ELF-1 (cell line): ENCODE data around the gene KCNJ14.
"Not testable (repeated sequence)": the region's sequence is repeated elsewhere in the genome, so short reads cannot be mapped to it uniquely, and the experiment has no call there.

Experiments used
- DNase-seq: peaks from one replicate; pipeline ENCODE4 v3.0.0-alpha.2; 2016; ENCODE audit warnings: low read depth, low spot score

The KCNJ14 gene

DNA sequence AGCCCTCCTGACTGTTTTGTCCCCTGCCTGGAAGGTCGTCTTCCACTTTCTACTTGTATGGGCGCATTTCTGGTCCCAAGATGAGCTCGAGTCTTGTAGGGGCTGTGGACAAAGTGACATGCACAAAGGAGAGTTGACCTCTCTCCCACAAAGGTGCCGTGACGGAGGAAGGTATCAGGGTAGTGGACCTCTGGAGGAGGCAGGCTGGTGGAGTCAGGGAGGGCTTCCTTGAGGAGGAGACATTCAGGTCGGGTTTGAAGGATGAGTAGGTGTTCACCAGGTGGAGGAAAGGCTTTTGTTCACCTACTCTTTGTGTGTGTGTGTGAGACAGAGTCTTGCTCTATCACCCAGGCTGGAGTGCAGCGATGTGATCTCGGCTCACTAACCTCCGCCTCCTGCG is 15.5 kb downstream of the KCNJ14 start:
- no peak for DNase-seq

DNA sequence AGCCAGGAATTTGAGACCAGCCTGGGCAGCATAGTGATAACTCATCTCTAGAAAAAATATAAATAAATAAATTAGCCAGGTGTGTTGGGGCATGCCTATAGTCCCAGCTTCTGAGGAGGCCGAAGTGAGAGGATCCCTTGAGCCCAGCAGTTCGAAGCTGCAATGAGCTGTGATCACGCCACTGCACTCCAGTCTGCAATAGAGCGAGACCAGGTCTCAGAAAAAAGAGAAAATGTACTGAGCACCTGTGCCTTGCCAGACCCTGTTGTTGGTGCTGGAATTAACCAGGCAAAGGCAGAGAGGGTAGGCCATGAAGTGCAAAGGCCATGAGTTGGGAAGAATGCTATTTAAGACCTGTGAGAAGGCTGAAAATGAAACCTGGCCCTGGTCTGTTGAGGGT is 16.5 kb downstream of the KCNJ14 start:
- no peak for DNase-seq

DNA sequence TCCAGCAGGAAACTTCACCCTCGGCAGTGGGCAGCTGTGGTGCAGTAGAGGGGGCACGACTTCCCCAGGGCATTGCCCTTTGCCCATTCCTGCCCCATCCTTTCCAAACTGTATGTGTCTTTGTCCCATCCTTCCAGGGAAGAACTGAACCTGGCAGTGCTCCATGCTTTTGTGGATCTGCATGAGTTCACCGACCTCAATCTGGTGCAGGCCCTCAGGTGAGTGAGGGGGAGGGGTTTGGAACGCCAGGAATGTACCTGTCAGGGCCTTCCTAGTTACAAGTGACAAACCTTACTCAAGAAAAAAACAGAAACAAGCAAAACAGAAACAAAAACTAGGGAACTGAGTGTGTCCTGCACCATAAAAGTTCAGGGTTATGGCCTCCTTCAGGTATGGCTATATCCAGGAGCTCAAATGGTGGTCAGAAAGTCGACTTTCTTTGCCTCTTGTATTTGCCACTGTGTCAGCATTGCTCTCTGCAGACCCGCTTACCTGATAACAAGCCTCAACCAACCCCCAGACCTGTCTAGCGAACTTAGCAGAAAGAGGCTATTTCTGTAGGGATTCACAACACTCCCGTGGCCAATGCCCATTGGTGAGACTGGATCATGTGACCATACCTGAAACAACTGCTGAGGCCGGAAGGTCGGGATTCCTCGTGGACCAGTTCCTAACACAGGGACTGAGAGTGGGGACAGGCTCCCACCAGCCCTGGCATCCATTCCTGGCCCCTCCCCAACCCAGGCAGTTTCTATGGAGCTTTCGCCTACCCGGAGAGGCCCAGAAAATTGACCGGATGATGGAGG is 18.0 kb downstream of the KCNJ14 start:
- DNase-seq: no peak

DNA sequence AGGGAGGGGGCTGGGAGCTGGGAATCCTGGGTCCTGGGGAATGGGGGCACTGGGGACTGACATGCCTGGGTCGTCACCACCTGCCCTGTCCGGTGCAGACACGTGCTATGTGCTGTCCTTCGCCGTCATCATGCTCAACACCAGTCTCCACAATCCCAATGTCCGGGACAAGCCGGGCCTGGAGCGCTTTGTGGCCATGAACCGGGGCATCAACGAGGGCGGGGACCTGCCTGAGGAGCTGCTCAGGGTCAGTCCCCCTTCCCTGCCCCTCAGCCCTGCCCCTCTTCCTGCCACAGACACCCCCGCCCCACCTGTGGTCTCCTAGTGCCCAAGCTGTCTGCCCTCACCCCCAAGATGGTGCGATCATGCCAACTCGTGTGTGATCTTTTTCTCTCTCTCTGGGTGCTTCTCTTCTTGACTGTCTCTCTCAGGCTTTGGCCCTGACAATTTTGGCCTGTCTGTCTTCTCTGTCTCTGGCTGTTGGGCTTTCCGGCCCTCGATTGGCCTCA is 18.8 kb downstream of the KCNJ14 start:
- DNase-seq: no peak

DNA sequence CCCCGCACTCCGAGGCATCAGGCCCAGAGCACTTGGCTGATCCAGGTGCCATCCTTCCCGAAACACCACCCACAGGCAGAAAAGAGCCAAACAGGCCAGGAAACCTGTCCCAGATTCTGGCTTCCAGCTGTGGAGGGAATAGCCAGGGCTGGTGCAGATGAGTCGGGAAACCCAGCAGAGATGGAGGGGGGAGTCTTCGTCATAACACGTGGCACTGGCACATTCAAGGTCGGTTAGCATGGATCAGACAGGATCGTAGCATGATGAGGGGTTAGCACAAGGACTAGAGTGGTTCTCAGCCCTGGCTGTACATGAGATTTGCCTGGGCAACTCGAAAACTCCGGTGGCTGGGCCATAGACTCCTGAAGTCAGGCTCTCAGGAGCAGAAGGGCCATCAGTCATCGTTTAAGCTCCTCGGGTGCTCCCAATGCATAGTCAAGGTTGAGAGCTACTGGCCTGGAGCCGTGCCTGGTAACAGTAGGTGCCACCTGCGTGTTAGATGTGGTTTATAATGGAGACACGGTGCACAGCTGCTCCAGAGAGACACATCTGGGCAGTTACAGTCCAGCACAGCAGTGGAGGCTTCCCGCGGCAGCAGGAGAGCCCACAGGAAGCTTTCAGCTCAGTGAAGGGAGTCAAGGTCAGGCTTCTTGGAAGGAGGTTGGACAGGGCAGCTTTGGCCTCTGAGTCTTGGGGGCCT is 20.1 kb downstream of the KCNJ14 start:
- DNase-seq: no peak

DNA sequence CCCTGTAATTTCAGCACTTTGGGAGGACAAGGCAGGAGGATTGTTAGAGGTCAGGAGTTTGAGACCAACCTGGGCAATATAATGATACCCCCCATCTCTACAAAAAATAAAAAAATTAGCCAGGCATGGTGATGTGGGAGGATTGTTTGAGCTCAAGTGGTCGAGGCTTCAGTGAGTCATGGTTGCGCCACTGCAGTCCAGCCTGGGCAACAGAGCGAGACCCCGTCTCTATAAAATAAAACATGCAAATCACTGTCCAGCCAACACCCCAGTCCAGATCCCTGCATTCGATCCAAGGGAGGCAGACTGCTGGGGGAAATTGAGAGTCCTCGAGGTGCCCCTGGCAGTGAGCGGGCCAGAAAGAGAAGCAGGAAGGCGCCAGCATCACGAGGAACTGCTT is 20.8 kb downstream of the KCNJ14 start:
- no peak for DNase-seq

DNA sequence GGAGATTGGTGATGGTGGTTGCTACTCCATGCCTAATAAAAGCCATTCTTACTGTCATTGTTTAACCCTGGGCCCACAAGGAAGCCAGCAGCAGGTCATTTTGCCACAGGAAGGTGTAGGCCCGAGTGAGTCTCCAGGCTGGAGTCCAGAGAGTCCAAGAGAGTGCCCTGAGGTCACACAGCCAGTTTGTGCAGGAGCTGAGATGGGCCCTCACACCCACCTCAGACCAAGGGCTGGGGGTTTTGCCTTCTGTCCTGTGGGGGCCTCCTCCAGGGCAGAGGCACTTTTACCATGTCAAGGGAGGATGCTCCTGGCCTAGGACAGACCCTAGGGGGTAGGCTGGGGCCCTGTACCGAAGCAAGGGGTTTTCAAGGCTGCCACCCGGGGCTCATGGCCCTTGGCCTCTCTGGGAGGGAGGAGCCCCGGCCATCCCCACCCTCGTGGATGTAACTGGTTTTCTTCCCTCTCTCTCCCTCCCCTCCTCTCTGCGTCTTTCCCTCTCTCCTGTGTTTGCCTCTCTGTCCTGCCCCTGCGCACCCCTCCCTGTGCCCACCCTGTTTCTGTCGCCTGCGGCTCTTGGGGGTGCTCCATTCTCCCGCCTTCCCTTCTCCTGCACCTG is 21.8 kb downstream of the KCNJ14 start:
- DNase-seq: no peak

DNA sequence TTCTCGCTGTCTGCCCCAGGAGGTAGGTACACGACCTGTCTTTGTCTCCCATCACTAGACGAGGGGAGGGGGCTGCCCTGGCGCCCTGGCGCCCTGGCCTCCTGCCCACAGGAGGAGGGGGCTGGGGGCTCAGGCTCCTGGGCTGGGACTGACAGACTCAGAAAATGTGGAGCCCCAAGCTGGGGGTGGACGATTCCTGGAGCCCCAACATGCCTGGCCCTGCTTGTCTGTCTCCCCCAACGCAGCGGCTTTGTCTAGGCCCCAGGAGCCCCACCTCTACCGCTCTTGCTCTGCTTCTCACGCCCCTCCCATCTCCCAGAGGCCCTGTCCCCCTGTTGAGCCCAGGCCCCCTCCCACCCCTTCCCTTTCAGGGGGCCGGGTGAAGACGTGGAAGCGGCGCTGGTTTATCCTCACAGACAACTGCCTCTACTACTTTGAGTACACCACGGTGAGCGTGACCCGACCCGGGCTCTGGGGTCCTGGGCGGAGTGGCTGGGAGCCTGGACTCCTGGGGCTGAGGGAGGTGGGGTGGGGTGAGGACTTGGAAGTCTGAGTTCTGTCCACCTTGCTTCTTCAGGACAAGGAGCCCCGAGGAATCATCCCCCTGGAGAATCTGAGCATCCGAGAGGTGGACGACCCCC is 22.4 kb downstream of the KCNJ14 start:
- no peak for DNase-seq

DNA sequence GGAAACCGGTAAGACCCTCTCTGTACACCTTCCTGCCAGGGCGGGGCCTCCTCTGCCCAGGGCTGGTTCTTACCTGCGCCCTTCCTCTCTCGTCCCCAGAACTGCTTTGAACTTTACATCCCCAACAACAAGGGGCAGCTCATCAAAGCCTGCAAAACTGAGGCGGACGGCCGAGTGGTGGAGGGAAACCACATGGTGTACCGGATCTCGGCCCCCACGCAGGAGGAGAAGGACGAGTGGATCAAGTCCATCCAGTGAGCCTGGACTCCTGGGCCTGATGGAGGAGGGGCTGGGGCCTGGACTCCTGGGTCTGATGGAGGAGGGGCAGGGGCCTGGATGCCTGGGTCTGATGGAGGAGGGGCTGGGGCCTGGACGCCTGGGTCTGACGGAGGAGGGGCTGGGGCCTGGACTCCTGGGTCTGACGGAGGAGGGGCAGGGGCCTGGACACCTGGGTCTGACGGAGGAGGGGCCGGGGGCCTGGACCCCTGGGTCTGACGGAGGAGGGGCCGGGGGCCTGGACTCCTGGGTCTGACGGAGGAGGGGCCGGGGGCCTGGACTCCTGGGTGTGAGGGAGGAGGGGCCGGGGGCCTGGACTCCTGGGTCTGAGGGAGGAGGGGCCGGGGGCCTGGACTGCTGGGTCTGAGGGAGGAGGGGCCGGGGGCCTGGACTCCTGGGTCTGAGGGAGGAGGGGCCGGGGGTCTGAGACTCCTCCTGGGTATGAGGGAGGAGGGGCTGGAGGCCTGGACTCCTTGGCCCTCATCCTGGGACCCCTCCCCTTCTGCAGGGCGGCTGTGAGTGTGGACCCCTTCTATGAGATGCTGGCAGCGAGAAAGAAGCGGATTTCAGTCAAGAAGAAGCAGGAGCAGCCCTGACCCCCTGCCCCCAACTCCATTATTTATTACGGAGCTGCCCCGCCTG is 23.2 kb downstream of the KCNJ14 start:
- DNase-seq: no peak

DNA sequence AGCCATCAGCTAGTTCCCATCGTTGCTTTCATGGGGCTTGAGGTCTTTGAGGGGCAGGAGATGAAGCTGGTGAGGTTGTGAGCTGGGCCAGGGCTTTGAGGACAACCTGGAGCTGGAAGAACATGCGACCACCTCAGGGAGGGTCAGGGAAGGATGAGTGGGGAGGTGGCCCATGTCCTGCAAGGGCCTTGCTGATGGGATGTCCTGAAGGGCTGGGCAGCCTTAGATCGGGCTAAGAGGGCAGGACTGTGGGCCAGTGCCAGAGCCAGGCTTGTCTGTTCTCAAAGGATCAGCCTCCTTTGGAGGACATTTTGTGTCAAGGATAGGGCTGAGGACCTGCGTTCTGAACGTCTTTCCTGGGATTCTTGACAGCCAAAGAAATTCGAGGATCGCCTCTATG is 24.3 kb downstream of the KCNJ14 start:
- no peak for DNase-seq

DNA sequence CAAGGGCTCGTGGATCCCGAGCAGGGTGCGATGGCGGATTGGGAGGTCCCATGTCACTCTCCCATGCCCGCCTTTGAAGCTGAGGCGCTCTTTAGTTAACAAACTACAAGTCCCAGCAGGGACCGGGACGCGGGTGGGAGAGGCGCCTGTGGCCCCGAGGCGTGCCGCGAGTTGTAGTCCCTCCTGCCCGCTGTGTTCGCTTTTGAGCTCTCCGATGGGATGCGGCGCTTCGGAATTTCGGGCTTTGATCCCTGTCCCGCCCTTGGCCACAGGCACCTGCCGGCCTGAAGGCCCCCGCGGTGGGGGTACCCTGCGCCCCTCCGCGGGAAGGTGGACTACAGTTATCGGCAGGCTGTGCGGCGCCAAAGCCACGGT is 24.8 kb downstream of the KCNJ14 start:
- DNase-seq: peak; percentile 85

DNA sequence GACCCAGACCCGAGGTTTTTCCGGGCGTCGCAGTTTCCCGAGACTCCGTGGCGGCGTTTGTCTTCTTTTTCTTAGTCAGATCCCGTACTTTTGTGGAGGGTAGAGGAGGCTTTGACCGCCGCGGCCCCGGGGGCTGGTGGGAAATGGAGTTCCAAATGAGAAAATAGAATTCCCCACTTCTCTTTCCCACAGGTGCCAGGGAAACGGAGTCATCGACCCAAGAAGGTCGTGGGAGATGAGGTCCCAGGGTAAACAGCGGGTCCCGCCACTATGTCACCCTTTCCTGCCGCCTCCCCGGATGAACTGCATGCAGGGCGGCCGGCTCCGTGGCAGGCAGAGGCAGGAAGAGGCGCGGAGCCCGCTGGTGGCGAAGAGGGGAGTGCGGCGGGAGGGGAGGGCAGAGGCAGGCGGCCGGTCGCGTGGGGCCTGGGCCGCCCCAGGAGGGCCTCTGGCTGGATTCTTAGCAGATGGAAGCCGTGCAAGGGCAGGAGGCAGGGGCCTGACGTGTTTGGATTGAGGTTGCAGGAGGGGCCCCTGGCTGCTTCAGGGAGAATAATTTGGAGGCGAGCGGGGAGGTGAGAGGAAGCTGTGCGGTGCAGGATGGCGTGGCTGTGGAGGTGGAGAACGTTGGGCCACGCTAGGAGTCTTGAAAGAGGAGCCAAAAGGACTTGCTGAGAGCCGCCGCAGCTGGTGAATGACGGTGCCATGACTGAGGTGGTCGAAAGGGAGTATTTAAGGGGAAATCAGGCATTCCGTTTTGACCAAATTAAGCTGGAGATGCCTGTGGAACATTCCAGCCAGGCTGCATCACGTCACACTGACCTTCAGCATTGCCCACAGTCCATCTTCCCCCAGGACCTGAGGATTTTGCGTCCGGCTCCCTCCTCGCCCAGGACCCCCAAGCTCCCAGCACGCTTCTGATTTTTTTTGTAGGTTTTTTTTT is 25.5 kb downstream of the KCNJ14 start:
- DNase-seq: peak; percentile 40

DNA sequence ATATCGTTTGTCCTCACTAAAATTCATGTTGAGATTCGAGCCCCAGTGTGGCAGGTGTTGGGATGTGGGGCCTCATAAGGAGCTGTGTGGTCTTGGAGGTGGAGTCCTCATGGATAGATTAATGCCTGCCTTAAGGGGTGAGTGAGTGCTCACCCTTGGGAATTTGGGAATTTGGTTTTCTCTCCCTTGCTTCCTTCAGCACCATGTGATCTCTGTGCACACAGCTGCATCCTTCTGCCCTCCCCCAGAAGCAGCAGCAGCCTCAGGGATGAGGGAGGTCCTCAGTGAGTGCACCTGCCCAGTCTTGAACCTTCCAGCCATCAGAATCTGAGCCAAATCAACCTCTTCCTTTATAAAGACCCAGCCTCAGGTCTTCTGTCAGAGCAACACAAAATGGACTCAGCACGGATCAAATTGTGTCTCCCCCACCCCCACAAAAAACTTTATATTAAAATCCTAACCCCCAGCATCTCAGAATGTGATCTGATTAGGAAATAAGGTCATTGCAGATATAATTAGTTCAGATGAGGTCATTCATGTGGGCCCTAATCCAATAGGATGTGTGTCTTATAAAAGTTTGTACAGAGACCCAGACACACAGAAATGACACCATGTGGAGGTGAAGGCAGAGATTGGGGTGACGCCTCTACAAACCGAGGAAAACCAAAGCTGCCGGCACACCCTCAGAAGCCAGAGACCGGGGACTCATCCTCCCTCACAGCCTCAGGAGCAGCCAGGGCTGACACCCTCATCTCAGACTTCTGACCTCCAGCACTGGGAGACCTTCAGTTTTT is 26.7 kb downstream of the KCNJ14 start:
- no peak for DNase-seq

DNA sequence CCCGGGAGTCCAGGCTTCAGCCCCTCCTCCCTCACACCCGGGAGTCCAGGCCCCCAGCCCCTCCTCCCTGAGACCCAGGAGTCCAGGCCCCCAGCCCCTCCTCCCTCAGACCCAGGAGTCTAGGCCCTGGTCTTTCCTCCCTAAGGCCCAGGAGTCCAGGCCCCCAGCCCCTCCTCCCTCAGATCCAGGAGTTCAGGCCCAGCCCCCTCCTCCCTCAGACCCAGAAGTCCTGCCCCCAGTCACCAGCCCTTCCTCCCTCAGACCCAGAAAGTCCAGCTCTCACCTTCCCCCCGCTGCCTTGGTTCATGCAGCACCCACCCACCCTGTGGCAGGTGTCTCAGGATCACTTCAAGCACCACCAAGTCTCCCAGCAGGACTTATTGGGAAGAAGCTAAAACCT is 27.9 kb downstream of the KCNJ14 start:
- no peak for DNase-seq

DNA sequence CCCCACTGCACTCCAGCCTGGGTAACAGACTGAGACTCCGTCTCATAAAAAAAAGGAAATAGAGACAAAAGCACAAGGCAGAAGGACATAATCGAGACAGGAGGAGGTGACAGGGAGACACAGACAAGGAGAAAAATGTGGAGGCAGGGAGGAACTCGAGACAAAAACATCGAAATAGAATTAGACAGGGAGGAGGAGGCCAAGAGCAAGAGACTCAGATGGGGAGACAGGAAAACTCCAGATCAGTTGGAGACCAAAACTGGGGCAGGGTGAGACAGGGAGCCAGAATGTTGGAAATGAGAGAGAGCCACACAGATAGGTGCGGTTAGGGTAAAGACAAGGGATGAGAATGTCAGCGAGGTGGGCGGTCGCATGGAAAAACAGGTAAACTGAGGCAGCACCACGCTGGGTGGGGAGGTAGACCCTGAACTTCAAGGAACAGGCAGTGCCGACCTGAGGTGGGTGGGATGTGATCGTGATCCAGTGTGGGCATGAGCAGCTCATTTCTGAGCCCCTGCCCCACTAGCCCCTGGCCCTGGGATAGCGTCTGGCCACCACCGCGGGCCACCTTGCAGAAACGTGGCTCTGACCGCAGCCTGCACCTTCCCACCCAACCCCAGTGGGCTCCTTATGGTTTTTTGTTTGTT is 29.0 kb downstream of the KCNJ14 start:
- no peak for DNase-seq

DNA sequence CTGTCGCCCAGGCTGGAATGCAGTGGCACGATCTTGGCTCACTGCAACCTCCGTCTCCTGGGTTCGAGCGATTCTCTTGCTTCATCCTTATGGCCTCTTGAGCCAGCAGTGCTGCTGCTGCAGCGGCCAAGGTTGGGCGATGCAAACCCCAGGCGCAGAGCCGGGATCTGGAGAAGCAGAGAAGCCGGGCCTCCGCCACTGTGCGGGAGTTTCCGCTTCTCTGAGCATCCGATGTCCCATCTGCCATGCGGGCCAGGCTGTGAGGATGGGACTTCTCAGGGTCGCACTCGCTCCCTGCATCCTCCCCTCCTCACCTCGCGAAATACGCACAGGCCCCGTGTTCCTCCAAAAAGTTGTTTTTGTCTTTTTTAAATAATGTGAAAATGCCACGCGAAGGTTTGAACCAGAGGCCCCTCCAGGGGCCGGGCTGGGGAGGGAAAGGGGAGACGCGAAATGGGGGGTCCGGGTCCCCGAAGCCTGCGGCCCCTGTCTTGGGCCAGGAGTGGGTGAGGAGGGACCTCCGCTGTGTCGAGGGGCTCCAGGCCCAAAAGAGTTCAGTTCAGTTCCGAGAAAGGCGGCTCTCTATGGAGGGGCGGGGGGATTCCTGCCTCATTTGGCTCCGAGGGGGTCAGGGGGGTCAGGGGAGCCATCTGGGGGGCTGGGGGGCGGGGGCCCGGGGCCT is 29.7 kb downstream of the KCNJ14 start:
- DNase-seq: no peak

DNA sequence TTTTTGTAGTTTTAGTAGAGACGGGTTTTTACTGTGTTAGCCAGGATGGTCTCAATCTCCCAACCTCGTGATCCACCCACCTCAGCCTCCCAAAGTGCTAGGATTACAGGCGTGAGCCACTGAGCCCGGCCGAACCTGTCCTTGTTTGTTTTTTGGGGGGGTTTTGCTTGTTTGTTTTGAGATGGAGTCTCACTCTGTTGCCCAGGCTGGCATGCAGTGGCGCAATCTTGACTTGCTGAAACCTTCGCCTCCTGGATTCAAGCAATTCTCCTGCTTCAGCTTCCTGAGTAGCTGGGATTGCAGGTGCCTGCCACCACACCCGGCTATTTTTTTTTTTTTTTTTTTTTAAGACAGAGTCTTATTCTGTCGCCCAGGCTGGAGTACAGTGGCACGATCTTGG is 31.3 kb downstream of the KCNJ14 start:
- not testable (repeated sequence) for DNase-seq

DNA sequence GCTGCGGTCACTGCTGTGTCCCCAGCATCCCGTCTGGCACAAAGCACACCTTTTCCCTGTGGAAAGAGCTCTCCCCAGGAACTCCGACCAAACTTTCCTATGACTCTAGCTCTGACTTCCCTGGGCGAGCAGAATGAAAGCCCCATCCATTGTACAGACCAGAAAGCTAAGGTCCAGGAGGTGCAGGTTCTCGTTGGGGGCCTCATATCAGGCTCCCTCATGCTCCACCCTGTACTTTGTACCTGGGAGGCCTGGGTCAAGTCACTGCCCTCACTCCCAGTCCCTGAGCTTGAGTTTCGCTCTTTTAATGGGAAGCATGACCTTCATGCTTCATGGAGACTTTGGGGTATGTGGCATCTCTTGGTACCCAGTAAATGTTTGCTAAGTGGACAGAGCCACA is 32.2 kb downstream of the KCNJ14 start:
- no peak for DNase-seq
